ENCODE results near the gene CIROP. TPM values are rescaled to one million over a fixed set of nuclear protein-coding genes. Genes with fewer than 3 reads are reported as not detected.
A peak's percentile ranks its signal among the peaks of the same experiment; 100 is the strongest.

Gene CIROP
- total and polyA plus RNA-seq, 9 of the 15 experiments (the other 6 are each of a cell fraction or from before 2014, with no cell fraction given): not detected

- TF ChIP-seq ZNF830 (CRISPR knock-in tag; IDR thresholded peaks at IDR 0.05) (no peak), SIN3B (IDR thresholded peaks at IDR 0.05; ENCODE audit: low read depth) (peak; percentile 24; the same call in 1 of the 2 replicates), HNRNPLL (IDR thresholded peaks at IDR 0.05; ENCODE audit: low read depth, low read length, poor library complexity, severe bottlenecking) (peak; percentile 52), RBBP5 (IDR thresholded peaks at IDR 0.05; ENCODE audit: borderline replicate concordance, insufficient read depth, low read length, poor library complexity, severe bottlenecking) (peak; percentile 55), MED1 (CRISPR knock-in tag; IDR thresholded peaks at IDR 0.05; ENCODE audit: borderline replicate concordance) (no peak), FOXK1 (CRISPR knock-in tag; IDR thresholded peaks at IDR 0.05; ENCODE audit: borderline replicate concordance) (no peak), VEZF1 (CRISPR knock-in tag; IDR thresholded peaks at IDR 0.05) (peak; percentile 89), ZBTB2 (IDR thresholded peaks at IDR 0.05) (0 out of 2 replicates have a peak, but pooled peaks have one; percentile 44), CHCHD3 (CRISPR knock-in tag; IDR thresholded peaks at IDR 0.05) (no peak), ZNF263 (CRISPR knock-in tag; IDR thresholded peaks at IDR 0.05; ENCODE audit: borderline replicate concordance) (no peak), ZZZ3 (IDR thresholded peaks at IDR 0.05) (peak; percentile 85; the same call in 1 of the 2 replicates), U2AF1 (optimal IDR thresholded peaks at IDR 0.05; ENCODE audit: low read depth, low read length) (no peak), GABPB2 (CRISPR knock-in tag; conservative IDR thresholded peaks at IDR 0.05) (no peak), HDAC2 (IDR thresholded peaks at IDR 0.05) (peak; percentile 88), EP400 (IDR thresholded peaks at IDR 0.05) (peak; percentile 88), POLR2H (tag; IDR thresholded peaks at IDR 0.05; ENCODE audit: low read depth) (peak; percentile 93), YY1 (IDR thresholded peaks at IDR 0.05; ENCODE audit: borderline replicate concordance in 1 of 3, control insufficient read depth in 1 of 3, extremely low read depth in 1 of 3, insufficient read depth in 3 of 3, insufficient read length in 1 of 3, insufficient replicate concordance in 2 of 3, low read depth in 1 of 3, low read length in 2 of 3) (peak in 1 of 3 experiments; percentile 58), RB1 (IDR thresholded peaks at IDR 0.05; ENCODE audit: low read depth) (peak; percentile 50), PATZ1 (CRISPR knock-in tag; IDR thresholded peaks at IDR 0.05; ENCODE audit: borderline replicate concordance) (peak; percentile 58; the same call in 1 of the 2 replicates), ASH1L (IDR thresholded peaks at IDR 0.05; ENCODE audit: borderline replicate concordance, low read depth, partially characterized antibody) (no peak)
Observed at GRCh38 chr14:23095196-23096108, 9.3 kb downstream of the CIROP start, which contains the start of gene C14orf119 (continued).

Measured in K562 (cell line).